ENCODE measurements around the gene CGB8.
"Not testable (repeated sequence)": the region's sequence is repeated elsewhere in the genome, so short reads cannot be mapped to it uniquely, and the experiment has no call there.

The CGB8 gene

DNA sequence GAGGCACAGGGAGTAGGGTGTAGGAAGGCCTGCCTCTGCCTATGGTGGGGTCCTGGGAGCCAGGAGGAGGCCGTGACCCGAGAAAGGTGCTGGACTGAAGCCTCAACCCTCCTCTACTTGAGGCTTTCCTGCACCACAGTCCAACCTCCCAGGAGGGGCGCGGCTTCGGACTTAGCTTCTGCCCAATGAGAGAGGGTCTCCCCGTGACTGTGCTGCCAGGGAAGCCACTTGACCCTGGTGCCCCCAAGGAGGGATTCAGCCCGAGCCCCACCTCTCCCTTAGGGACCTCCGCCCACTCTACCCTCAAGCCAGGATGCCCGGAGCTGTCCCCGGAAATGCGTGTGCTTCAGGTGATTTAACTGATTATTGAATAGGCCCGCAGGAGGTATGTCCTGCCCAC is at the start of gene CGB8:
Gene CGB8 (minus strand): TSS at position 101 of the 400 bp plus-strand sequence. CDS start 372 bp downstream, outside the sequence.
- not testable (repeated sequence) for H3K4me3 ChIP-seq (ENCODE audit: insufficient read length, low read depth)

DNA sequence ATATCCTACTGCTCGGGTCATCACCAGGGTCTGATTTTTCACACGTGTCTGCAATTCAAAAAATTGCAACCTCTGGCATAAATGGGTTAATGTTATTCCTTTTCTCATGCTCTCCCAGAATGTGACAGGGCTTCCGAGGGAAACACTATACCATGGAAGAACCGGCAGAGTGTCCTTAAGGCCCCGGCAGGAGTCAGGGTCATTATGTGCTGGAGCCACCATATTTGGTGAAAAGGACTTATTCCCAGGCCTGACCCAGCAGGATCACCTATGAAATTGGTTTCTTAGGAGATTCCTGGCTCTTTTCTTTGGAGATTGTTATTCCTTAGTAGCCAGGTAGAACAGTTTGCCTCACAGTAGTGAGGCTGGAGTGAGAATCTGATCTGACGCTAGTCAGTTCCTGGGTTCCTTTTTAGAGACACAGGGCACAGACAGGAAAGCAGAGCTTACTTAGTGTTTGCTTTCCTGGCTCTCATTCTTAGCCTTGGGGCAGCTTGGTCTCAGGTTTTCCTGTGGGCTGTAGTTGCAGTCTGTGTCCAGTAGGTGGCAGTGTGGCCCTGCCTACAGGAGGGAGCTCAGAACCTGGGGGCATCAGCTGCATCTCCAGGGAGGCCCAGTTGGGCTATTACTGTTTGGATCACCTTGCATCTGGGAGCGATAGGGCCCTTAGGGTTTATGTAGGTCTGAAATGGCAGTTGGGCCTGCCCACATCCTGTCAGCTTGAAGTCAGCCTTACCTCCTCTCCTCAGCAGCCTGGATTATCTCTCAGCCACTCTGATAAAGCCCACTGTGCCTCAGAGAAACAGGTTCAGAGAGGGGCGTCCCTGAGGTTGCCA is 48.8 kb upstream of the CGB8 start:
- Histone ChIP-seq H3K4me1 (ENCODE audit: insufficient read depth, insufficient read length) (peaks cover 17% of the 10 kb centered on the region), H3K4me3 (ENCODE audit: insufficient read length, low read depth) (no peak overlapping the region), H3K9ac (ENCODE audit: insufficient read length, low read depth) (peak overlapping the region; percentile 13), H3K36me3 (ENCODE audit: insufficient read depth, insufficient read length, low read length) (peaks cover 84% of the 10 kb centered on the region), H3K9me3 (ENCODE audit: insufficient read depth, low read length) (no peaks in the 10 kb centered on the region), H3K27me3 (ENCODE audit: insufficient read depth, insufficient read length) (no peaks in the 10 kb centered on the region)
- no peak for DNase-seq (ENCODE audit: low read depth, low spot score)
- TF ChIP-seq YY1 (IDR thresholded peaks at IDR 0.05; ENCODE audit: insufficient read depth, insufficient read length), result no peak
- TF ChIP-seq SUZ12 (IDR thresholded peaks at IDR 0.05; ENCODE audit: extremely low read depth, insufficient read depth, insufficient read length), result no peak
- no peak for TF ChIP-seq ZNF274 (IDR thresholded peaks at IDR 0.05; ENCODE audit: low read depth, low read length)

More for the DNA sequence above, at the start of gene CGB8:
- H3K9ac ChIP-seq (ENCODE audit: insufficient read length, low read depth); H3K36me3 ChIP-seq (ENCODE audit: insufficient read depth, insufficient read length, low read length); H3K27me3 ChIP-seq (ENCODE audit: insufficient read depth, insufficient read length); H3K9me3 ChIP-seq (ENCODE audit: insufficient read depth, low read length); H3K4me1 ChIP-seq (ENCODE audit: insufficient read depth, insufficient read length); DNase-seq (ENCODE audit: low read depth, low spot score): not testable (repeated sequence)

DNA sequence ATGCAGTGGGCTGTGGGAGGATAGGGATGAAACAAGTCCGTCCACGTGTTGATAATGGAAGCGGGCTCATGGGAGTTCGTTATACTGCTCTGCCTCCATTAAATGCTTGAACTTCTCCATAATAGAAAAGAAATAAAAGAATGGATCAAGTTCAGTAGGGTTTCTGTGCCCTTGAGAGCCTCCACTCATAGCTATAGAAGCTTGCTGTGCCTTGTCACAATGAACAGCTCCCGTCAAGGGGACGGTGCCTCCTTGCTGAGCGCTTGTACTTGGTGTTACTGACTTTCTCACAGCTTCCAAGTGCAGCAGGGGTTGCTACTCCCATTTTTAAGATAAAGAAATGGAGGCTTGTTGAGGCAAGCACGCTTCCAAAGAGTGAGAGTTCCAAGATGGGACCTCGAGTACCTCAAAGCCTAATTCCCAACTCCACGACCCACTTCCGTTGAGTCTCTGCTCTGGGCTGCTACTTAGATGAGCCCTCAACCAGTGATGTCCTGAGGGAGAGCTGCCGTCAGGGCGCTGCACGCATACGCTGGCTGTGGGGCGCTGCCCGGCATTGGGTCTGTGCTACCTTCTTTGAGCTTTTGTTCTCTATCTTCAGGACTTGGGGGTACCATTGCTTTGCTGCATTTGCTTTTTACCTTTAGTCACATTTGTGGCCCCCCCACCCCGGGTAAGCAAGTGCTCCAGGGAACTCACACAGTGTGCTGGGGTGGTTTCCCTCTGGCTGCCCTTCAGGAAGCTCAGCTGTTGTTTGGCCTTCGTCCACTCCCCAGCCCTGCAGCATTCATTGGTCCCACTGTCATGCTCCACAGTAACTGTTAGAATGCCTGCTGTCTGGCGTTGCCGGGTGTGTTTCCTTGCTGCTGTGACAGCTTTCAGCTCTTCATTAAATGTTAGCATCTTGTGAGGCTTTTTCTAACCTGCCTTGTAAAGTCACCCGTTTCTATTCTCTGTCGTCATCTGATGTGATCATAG is 45.9 kb upstream of the CGB8 start:
- no peak overlapping the region for H3K9ac ChIP-seq (ENCODE audit: insufficient read length, low read depth)
- peaks cover 89% of the 10 kb centered on the region for H3K36me3 ChIP-seq (ENCODE audit: insufficient read depth, insufficient read length, low read length)
- TF ChIP-seq SUZ12 (IDR thresholded peaks at IDR 0.05; ENCODE audit: extremely low read depth, insufficient read depth, insufficient read length) (no peak), ZNF274 (IDR thresholded peaks at IDR 0.05; ENCODE audit: low read depth, low read length) (no peak), YY1 (IDR thresholded peaks at IDR 0.05; ENCODE audit: insufficient read depth, insufficient read length) (no peak)
- peaks cover 11% of the 10 kb centered on the region for H3K4me1 ChIP-seq (ENCODE audit: insufficient read depth, insufficient read length)
- no peaks in the 10 kb centered on the region for H3K9me3 ChIP-seq (ENCODE audit: insufficient read depth, low read length)
- no peaks in the 10 kb centered on the region for H3K27me3 ChIP-seq (ENCODE audit: insufficient read depth, insufficient read length)
- no peak overlapping the region for H3K4me3 ChIP-seq (ENCODE audit: insufficient read length, low read depth)
- DNase-seq (ENCODE audit: low read depth, low spot score), result no peak

DNA sequence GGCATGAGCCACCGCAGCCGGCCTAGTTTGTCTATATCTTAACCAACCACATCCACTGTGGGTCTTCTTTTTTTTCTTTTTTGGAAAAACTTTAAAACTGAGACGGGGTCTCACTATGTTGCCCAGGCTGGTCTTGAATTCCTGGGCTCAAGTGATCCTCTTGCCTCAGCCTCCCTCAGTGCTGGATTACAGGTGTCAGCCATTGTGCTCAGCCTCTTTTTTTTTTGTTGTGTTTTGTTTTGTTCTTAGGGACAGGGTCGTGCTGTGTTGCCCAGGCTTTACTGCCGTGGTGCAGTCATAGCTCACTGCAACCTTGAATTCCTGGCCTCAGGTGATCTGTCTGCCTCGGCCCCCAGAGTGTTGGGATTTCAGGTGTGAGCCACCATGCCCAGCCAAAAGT is 43.8 kb upstream of the CGB8 start:
- peaks cover 83% of the 10 kb centered on the region for H3K36me3 ChIP-seq (ENCODE audit: insufficient read depth, insufficient read length, low read length)
- H3K9me3 ChIP-seq (ENCODE audit: insufficient read depth, low read length), result no peaks in the 10 kb centered on the region
- H3K4me1 ChIP-seq (ENCODE audit: insufficient read depth, insufficient read length), result peaks cover 4% of the 10 kb centered on the region
- no peak overlapping the region for H3K4me3 ChIP-seq (ENCODE audit: insufficient read length, low read depth)
- no peak for DNase-seq (ENCODE audit: low read depth, low spot score)
- H3K9ac ChIP-seq (ENCODE audit: insufficient read length, low read depth), result no peak overlapping the region
- TF ChIP-seq SUZ12 (IDR thresholded peaks at IDR 0.05; ENCODE audit: extremely low read depth, insufficient read depth, insufficient read length) (no peak), YY1 (IDR thresholded peaks at IDR 0.05; ENCODE audit: insufficient read depth, insufficient read length) (no peak), ZNF274 (IDR thresholded peaks at IDR 0.05; ENCODE audit: low read depth, low read length) (no peak)
- no peaks in the 10 kb centered on the region for H3K27me3 ChIP-seq (ENCODE audit: insufficient read depth, insufficient read length)

DNA sequence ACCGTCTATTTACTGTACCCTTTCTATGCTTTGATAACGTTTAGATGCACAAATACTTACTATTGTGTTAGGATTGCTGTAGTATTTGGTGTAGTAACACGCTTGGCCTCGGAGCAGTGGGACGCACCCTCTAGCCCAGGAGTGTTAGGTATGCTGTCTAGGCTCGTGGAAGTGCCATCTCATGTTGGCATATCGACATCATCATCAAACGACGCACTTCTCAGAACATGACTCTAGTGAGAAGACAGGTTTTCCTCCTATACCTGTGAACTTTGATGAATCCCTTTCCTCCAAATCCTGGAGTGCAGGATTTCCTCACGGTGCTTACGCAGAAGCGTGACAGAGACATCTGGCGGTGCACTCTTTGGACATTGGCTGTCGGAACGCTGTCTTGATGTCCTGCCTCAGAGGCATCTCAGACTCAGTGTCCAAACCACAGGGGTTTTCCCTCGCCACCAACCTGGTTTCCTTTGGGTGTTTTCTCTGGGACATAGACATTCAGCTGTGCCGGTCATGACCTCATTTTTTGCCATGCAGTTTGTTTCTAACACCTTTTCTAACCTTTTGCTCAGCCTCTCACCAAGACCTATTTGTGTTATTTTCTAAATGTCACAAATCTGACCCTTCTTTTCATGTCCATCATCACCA is 42.6 kb upstream of the CGB8 start:
- Histone ChIP-seq H3K4me1 (ENCODE audit: insufficient read depth, insufficient read length) (peaks cover 5% of the 10 kb centered on the region), H3K4me3 (ENCODE audit: insufficient read length, low read depth) (no peak overlapping the region), H3K27me3 (ENCODE audit: insufficient read depth, insufficient read length) (no peaks in the 10 kb centered on the region), H3K36me3 (ENCODE audit: insufficient read depth, insufficient read length, low read length) (peaks cover 81% of the 10 kb centered on the region), H3K9me3 (ENCODE audit: insufficient read depth, low read length) (no peaks in the 10 kb centered on the region), H3K9ac (ENCODE audit: insufficient read length, low read depth) (no peak overlapping the region)
- DNase-seq (ENCODE audit: low read depth, low spot score), result no peak
- TF ChIP-seq SUZ12 (IDR thresholded peaks at IDR 0.05; ENCODE audit: extremely low read depth, insufficient read depth, insufficient read length) (no peak), ZNF274 (IDR thresholded peaks at IDR 0.05; ENCODE audit: low read depth, low read length) (no peak), YY1 (IDR thresholded peaks at IDR 0.05; ENCODE audit: insufficient read depth, insufficient read length) (no peak)

DNA sequence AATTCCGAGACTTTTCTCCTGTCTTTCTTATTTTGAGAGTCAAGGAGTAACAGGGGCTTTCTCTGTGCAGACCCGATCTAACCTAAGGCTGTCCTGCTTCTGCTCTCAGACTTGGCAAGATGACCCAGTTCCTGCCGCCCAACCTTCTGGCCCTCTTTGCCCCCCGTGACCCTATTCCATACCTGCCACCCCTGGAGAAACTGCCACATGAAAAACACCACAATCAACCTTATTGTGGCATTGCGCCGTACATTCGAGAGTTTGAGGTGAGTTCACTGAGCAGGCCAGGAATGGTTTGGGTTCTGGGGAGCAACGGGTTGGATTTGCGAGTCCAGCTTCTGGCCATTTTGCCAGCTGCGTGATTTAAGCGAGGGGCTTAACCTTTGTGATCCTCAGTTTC is 37.4 kb upstream of the CGB8 start:
- Histone ChIP-seq H3K36me3 (ENCODE audit: insufficient read depth, insufficient read length, low read length) (peaks cover 39% of the 10 kb centered on the region), H3K4me3 (ENCODE audit: insufficient read length, low read depth) (peak overlapping the region; percentile 94), H3K9ac (ENCODE audit: insufficient read length, low read depth) (peak overlapping the region; percentile 98), H3K27me3 (ENCODE audit: insufficient read depth, insufficient read length) (no peaks in the 10 kb centered on the region), H3K9me3 (ENCODE audit: insufficient read depth, low read length) (peaks cover 8% of the 10 kb centered on the region; the same call in 1 of the 2 replicates), H3K4me1 (ENCODE audit: insufficient read depth, insufficient read length) (peaks cover 4% of the 10 kb centered on the region)
- no peak for DNase-seq (ENCODE audit: low read depth, low spot score)
- TF ChIP-seq YY1 (IDR thresholded peaks at IDR 0.05; ENCODE audit: insufficient read depth, insufficient read length), result no peak
- TF ChIP-seq SUZ12 (IDR thresholded peaks at IDR 0.05; ENCODE audit: extremely low read depth, insufficient read depth, insufficient read length), result no peak
- TF ChIP-seq ZNF274 (IDR thresholded peaks at IDR 0.05; ENCODE audit: low read depth, low read length), result no peak

Measured in NT2/D1 (cell line).